Measurements from ENCODE around the gene POLE.

- TF ChIP-seq EZH2 (IDR thresholded peaks at IDR 0.05), result no peak
- TF ChIP-seq POLR2AphosphoS5 (IDR thresholded peaks at IDR 0.05; ENCODE audit: borderline replicate concordance, low read depth, low read length), result no peak
Measured at GRCh38 chr12:132582058-132582420, 105.1 kb downstream of the POLE start.

Measured in SK-N-MC (cell line).